ENCODE measurements around the gene PFDN1. TPM values are rescaled to one million over a fixed set of nuclear protein-coding genes. Genes with fewer than 3 reads are reported as not detected.
"Not testable (repeated sequence)": the region's sequence is repeated elsewhere in the genome, so short reads cannot be mapped to it uniquely, and the experiment has no call there.

The PFDN1 gene
- polyA plus RNA-seq, 2 donors, result 65.4 to 67.6 TPM

- H3K4me3 ChIP-seq (ENCODE audit: low read depth in 1 of 2, low read length in 2 of 2); H3K27ac ChIP-seq (ENCODE audit: low read depth in 2 of 2, low read length in 1 of 2); H3K27me3 ChIP-seq (ENCODE audit: control insufficient read depth in 1 of 2, insufficient read depth in 2 of 2, low read length in 2 of 2); H3K9me3 ChIP-seq (ENCODE audit: control insufficient read depth in 2 of 2, insufficient read depth in 1 of 2, low read depth in 1 of 2, low read length in 1 of 2): not testable (repeated sequence)
- WGBS, 2 donors, result 94 to 96% methylated on average over 8 of the region's 8 CpGs
- Histone ChIP-seq H3K4me1 (ENCODE audit: control insufficient read depth in 2 of 2, insufficient read depth in 2 of 2, low read length in 1 of 2) (peaks cover 6 to 14% of the 10 kb centered on the region in 2 donors), H3K36me3 (ENCODE audit: control insufficient read depth in 2 of 2, insufficient read depth in 2 of 2, low read length in 1 of 2) (peaks cover 0 to 20% of the 10 kb centered on the region in 2 donors)
These were observed 40.9 kb upstream of the PFDN1 start for GRCh38 chr5:140343849-140344248.

DNA sequence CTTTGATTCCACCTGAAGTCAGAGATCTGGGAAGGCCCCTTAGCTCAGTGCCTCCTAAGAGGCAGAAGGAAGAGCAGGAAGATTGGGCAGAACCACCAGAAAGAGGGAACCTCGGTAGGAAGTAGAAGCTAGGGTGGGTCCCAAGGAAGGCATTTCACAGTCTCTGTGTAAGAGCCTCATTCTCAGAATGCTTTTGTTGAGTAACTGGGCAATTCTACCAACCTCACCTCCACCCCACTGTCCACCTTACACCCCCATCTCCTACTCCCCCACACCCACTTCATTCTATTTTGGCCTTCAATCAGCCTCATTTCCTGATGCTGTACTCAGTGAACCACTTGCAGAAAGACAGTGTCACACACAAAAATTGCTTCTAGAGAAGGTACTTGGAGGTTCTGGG is 40.0 kb upstream of the PFDN1 start:
- H3K27ac ChIP-seq (ENCODE audit: low read depth in 2 of 2, low read length in 1 of 2), result no peak overlapping the region
- H3K36me3 ChIP-seq (ENCODE audit: control insufficient read depth in 2 of 2, insufficient read depth in 2 of 2, low read length in 1 of 2), result peaks cover 0 to 20% of the 10 kb centered on the region in 2 donors
- H3K9me3 ChIP-seq (ENCODE audit: control insufficient read depth in 2 of 2, insufficient read depth in 1 of 2, low read depth in 1 of 2, low read length in 1 of 2), result no peaks in the 10 kb centered on the region
- WGBS, 2 donors, result 53 to 71% methylated on average over 1 of the region's 1 CpG
- no peaks in the 10 kb centered on the region for H3K27me3 ChIP-seq (ENCODE audit: control insufficient read depth in 1 of 2, insufficient read depth in 2 of 2, low read length in 2 of 2)
- H3K4me3 ChIP-seq (ENCODE audit: low read depth in 1 of 2, low read length in 2 of 2), result no peak overlapping the region
- H3K4me1 ChIP-seq (ENCODE audit: control insufficient read depth in 2 of 2, insufficient read depth in 2 of 2, low read length in 1 of 2), result peaks cover 6 to 14% of the 10 kb centered on the region in 2 donors

DNA sequence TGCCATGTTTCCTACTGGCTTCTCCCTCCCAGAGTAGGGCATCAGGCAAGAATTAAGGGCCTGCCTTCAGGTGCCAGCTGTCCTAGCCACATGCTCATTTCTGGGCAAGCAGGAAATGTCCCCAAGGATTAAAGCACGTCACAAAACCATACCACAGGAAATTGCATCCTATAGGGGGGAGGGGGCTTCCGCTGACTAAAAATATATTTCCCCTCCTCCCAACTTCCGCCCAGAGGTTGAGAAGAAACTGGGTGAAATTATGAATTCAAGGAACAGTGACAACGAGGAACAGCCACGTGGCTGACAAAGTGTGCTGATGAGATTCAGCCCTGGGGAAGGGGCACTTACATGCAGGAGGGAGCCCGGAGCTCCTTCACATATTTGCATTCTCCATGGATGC is 39.4 kb upstream of the PFDN1 start:
- H3K27me3 ChIP-seq (ENCODE audit: control insufficient read depth in 1 of 2, insufficient read depth in 2 of 2, low read length in 2 of 2), result no peaks in the 10 kb centered on the region
- peaks cover 6 to 14% of the 10 kb centered on the region in 2 donors for H3K4me1 ChIP-seq (ENCODE audit: control insufficient read depth in 2 of 2, insufficient read depth in 2 of 2, low read length in 1 of 2)
- 71 to 75% methylated on average over 6 of the region's 6 CpGs for WGBS, 2 donors
- H3K9me3 ChIP-seq (ENCODE audit: control insufficient read depth in 2 of 2, insufficient read depth in 1 of 2, low read depth in 1 of 2, low read length in 1 of 2), result no peaks in the 10 kb centered on the region
- peaks cover 0 to 20% of the 10 kb centered on the region in 2 donors for H3K36me3 ChIP-seq (ENCODE audit: control insufficient read depth in 2 of 2, insufficient read depth in 2 of 2, low read length in 1 of 2)
- peak overlapping the region in 1 of 2 donors; percentile 1 for H3K27ac ChIP-seq (ENCODE audit: low read depth in 2 of 2, low read length in 1 of 2)
- H3K4me3 ChIP-seq (ENCODE audit: low read depth in 1 of 2, low read length in 2 of 2), result no peak overlapping the region

GRCh38 chr5:140341591-140341990 is 38.7 kb upstream of the PFDN1 start:
- 64 to 68% methylated on average over 5 of the region's 5 CpGs for WGBS, 2 donors
- H3K4me3 ChIP-seq (ENCODE audit: low read depth in 1 of 2, low read length in 2 of 2), result no peak overlapping the region
- peaks cover 0 to 20% of the 10 kb centered on the region in 2 donors for H3K36me3 ChIP-seq (ENCODE audit: control insufficient read depth in 2 of 2, insufficient read depth in 2 of 2, low read length in 1 of 2)
- no peaks in the 10 kb centered on the region for H3K9me3 ChIP-seq (ENCODE audit: control insufficient read depth in 2 of 2, insufficient read depth in 1 of 2, low read depth in 1 of 2, low read length in 1 of 2)
- no peaks in the 10 kb centered on the region for H3K27me3 ChIP-seq (ENCODE audit: control insufficient read depth in 1 of 2, insufficient read depth in 2 of 2, low read length in 2 of 2)
- peak overlapping the region in 1 of 2 donors; percentile 1 for H3K27ac ChIP-seq (ENCODE audit: low read depth in 2 of 2, low read length in 1 of 2)
- peaks cover 6 to 15% of the 10 kb centered on the region in 2 donors for H3K4me1 ChIP-seq (ENCODE audit: control insufficient read depth in 2 of 2, insufficient read depth in 2 of 2, low read length in 1 of 2)

- no peaks in the 10 kb centered on the region for H3K27me3 ChIP-seq (ENCODE audit: control insufficient read depth in 1 of 2, insufficient read depth in 2 of 2, low read length in 2 of 2)
- H3K36me3 ChIP-seq (ENCODE audit: control insufficient read depth in 2 of 2, insufficient read depth in 2 of 2, low read length in 1 of 2), result peaks cover 0 to 22% of the 10 kb centered on the region in 2 donors
- H3K4me1 ChIP-seq (ENCODE audit: control insufficient read depth in 2 of 2, insufficient read depth in 2 of 2, low read length in 1 of 2), result peaks cover 6 to 17% of the 10 kb centered on the region in 2 donors
- H3K9me3 ChIP-seq (ENCODE audit: control insufficient read depth in 2 of 2, insufficient read depth in 1 of 2, low read depth in 1 of 2, low read length in 1 of 2), result no peaks in the 10 kb centered on the region
- no peak overlapping the region for H3K4me3 ChIP-seq (ENCODE audit: low read depth in 1 of 2, low read length in 2 of 2)
- no peak overlapping the region for H3K27ac ChIP-seq (ENCODE audit: low read depth in 2 of 2, low read length in 1 of 2)
These were observed 37.8 kb upstream of the PFDN1 start for GRCh38 chr5:140340605-140341121.

GRCh38 chr5:140339636-140340035 is 36.7 kb upstream of the PFDN1 start:
- Histone ChIP-seq H3K4me1 (ENCODE audit: control insufficient read depth in 2 of 2, insufficient read depth in 2 of 2, low read length in 1 of 2) (peaks cover 6 to 17% of the 10 kb centered on the region in 2 donors), H3K36me3 (ENCODE audit: control insufficient read depth in 2 of 2, insufficient read depth in 2 of 2, low read length in 1 of 2) (peaks cover 0 to 27% of the 10 kb centered on the region in 2 donors), H3K27ac (ENCODE audit: low read depth in 2 of 2, low read length in 1 of 2) (no peak overlapping the region), H3K4me3 (ENCODE audit: low read depth in 1 of 2, low read length in 2 of 2) (no peak overlapping the region), H3K9me3 (ENCODE audit: control insufficient read depth in 2 of 2, insufficient read depth in 1 of 2, low read depth in 1 of 2, low read length in 1 of 2) (no peaks in the 10 kb centered on the region), H3K27me3 (ENCODE audit: control insufficient read depth in 1 of 2, insufficient read depth in 2 of 2, low read length in 2 of 2) (no peaks in the 10 kb centered on the region)
- WGBS, 2 donors, result 63 to 69% methylated on average over 4 of the region's 4 CpGs

DNA sequence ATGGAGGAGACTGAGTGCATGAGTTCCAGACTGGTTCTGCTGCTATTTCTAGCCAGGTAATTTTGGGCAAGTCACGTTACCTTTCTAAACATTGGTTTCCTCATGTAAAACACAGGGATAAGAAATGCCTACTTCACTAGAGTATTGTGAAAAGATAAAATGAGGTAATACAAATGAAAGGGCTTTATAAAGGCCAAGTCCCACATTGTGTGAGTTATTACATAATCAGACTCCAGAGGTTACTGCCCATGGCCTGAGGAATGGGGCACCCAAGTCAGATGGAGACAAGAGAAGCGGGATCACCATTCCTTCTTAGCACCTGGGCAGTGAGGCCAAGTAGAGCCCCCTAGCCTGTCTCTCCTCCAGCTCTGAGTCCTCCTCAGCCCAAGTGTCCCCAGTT is 36.0 kb upstream of the PFDN1 start:
- H3K36me3 ChIP-seq (ENCODE audit: control insufficient read depth in 2 of 2, insufficient read depth in 2 of 2, low read length in 1 of 2), result peaks cover 0 to 31% of the 10 kb centered on the region in 2 donors
- 74 to 76% methylated on average over 2 of the region's 2 CpGs for WGBS, 2 donors
- H3K9me3 ChIP-seq (ENCODE audit: control insufficient read depth in 2 of 2, insufficient read depth in 1 of 2, low read depth in 1 of 2, low read length in 1 of 2), result no peaks in the 10 kb centered on the region
- H3K27ac ChIP-seq (ENCODE audit: low read depth in 2 of 2, low read length in 1 of 2), result peak overlapping the region in 1 of 2 donors; percentile 6
- peaks cover 6 to 16% of the 10 kb centered on the region in 2 donors for H3K4me1 ChIP-seq (ENCODE audit: control insufficient read depth in 2 of 2, insufficient read depth in 2 of 2, low read length in 1 of 2)
- no peak overlapping the region for H3K4me3 ChIP-seq (ENCODE audit: low read depth in 1 of 2, low read length in 2 of 2)
- H3K27me3 ChIP-seq (ENCODE audit: control insufficient read depth in 1 of 2, insufficient read depth in 2 of 2, low read length in 2 of 2), result no peaks in the 10 kb centered on the region

DNA sequence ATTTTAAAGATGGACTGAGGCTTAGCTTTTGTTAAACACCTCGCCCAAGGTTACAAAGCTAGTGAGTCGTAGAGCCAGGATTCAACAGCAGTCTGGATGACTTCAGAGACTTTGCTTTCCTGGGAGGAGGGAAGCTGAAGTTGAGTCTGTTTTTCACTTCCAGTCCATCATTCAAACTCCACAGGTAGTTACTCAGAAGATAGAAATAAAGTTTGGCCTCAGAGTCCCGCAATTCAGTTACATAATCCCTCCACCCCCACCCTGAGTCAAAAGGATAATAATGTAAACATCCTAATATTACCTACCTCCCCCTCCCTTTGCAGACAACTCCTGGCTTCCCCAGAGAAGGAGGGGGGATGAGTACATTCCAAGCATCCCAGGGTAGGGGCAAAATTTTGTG is 35.4 kb upstream of the PFDN1 start:
- no peaks in the 10 kb centered on the region for H3K9me3 ChIP-seq (ENCODE audit: control insufficient read depth in 2 of 2, insufficient read depth in 1 of 2, low read depth in 1 of 2, low read length in 1 of 2)
- H3K4me1 ChIP-seq (ENCODE audit: control insufficient read depth in 2 of 2, insufficient read depth in 2 of 2, low read length in 1 of 2), result peaks cover 6 to 16% of the 10 kb centered on the region in 2 donors
- H3K27me3 ChIP-seq (ENCODE audit: control insufficient read depth in 1 of 2, insufficient read depth in 2 of 2, low read length in 2 of 2), result no peaks in the 10 kb centered on the region
- peak overlapping the region in 1 of 2 donors; percentile 2 for H3K27ac ChIP-seq (ENCODE audit: low read depth in 2 of 2, low read length in 1 of 2)
- peaks cover 0 to 30% of the 10 kb centered on the region in 2 donors for H3K36me3 ChIP-seq (ENCODE audit: control insufficient read depth in 2 of 2, insufficient read depth in 2 of 2, low read length in 1 of 2)
- 45 to 59% methylated on average over 3 of the region's 3 CpGs for WGBS, 2 donors
- H3K4me3 ChIP-seq (ENCODE audit: low read depth in 1 of 2, low read length in 2 of 2), result no peak overlapping the region

DNA sequence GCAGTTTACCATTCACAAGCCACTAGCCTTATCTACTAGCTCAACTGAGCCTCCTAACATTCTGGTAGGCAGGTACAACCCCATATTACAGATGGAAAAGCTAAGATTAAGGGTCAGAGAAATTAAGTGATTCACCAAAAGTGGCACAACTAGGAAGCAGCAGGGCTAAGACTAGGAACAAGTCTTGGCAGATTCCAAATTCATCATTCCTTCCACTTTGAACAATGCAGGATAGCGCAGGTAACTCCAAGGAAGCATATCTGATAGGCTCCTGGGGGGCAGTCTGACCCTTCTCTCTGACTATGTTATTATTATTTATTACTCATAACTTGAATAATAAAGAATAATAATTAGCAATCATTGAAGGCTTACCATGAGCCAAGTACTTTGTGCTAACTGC is 35.0 kb upstream of the PFDN1 start:
- H3K9me3 ChIP-seq (ENCODE audit: control insufficient read depth in 2 of 2, insufficient read depth in 1 of 2, low read depth in 1 of 2, low read length in 1 of 2), result no peaks in the 10 kb centered on the region
- H3K4me1 ChIP-seq (ENCODE audit: control insufficient read depth in 2 of 2, insufficient read depth in 2 of 2, low read length in 1 of 2), result peaks cover 4 to 15% of the 10 kb centered on the region in 2 donors
- no peaks in the 10 kb centered on the region for H3K27me3 ChIP-seq (ENCODE audit: control insufficient read depth in 1 of 2, insufficient read depth in 2 of 2, low read length in 2 of 2)
- no peak overlapping the region for H3K27ac ChIP-seq (ENCODE audit: low read depth in 2 of 2, low read length in 1 of 2)
- no peak overlapping the region for H3K4me3 ChIP-seq (ENCODE audit: low read depth in 1 of 2, low read length in 2 of 2)
- H3K36me3 ChIP-seq (ENCODE audit: control insufficient read depth in 2 of 2, insufficient read depth in 2 of 2, low read length in 1 of 2), result peaks cover 0 to 33% of the 10 kb centered on the region in 2 donors
- WGBS, 2 donors, result 60% methylated on average over 1 of the region's 1 CpG

DNA sequence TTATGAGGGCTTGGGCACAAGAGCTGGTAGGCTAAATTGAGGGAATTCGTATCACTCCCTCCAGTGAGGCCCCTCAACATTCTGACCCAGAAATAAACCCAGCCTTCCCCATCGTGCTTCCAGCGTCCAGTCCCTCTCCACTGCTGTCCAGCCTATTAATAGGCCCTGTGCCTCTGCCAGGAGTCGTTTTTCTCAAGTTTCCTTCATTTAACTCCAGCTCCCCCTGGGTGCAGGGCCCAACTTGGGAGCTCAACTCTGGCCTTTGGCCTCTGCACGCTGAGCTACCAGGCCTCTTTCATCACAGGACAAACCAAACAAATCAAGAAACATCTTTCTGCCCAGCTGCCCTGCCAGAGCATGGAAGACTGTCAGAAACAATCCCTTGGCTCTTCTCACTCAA is 33.5 kb upstream of the PFDN1 start:
- Histone ChIP-seq H3K27me3 (ENCODE audit: control insufficient read depth in 1 of 2, insufficient read depth in 2 of 2, low read length in 2 of 2) (no peaks in the 10 kb centered on the region), H3K4me3 (ENCODE audit: low read depth in 1 of 2, low read length in 2 of 2) (no peak overlapping the region), H3K4me1 (ENCODE audit: control insufficient read depth in 2 of 2, insufficient read depth in 2 of 2, low read length in 1 of 2) (peaks cover 2 to 6% of the 10 kb centered on the region in 2 donors), H3K9me3 (ENCODE audit: control insufficient read depth in 2 of 2, insufficient read depth in 1 of 2, low read depth in 1 of 2, low read length in 1 of 2) (no peaks in the 10 kb centered on the region), H3K27ac (ENCODE audit: low read depth in 2 of 2, low read length in 1 of 2) (peak overlapping the region in 1 of 2 donors; percentile 42), H3K36me3 (ENCODE audit: control insufficient read depth in 2 of 2, insufficient read depth in 2 of 2, low read length in 1 of 2) (peaks cover 4 to 22% of the 10 kb centered on the region in 2 donors)
- WGBS, 2 donors, result 54 to 57% methylated on average over 5 of the region's 5 CpGs

Measured in esophagus (tissue), 2 donors.